GM23338 (cell line): ENCODE data around the gene RANGAP1. TPM values are rescaled to one million over a fixed set of nuclear protein-coding genes. Genes with fewer than 3 reads are reported as not detected.

Source experiments
- ATAC-seq: fragments of 200-7000 bp; cut with Tn5 transposase; 3 replicates; pipeline ENCODE4 v1.9.1; 2020
- DNase-seq: peaks from one replicate; pipeline ENCODE4 v3.0.0-alpha.2; 2015; ENCODE audit warnings: low spot score
- H2AFZ ChIP-seq: fragments of 200-600 bp; sonication (generic); 2 replicates; pipeline ENCODE4 v1.8.0; 2016; ENCODE audit warnings: antibody characterized with exemption, mild to moderate bottlenecking, moderate library complexity
- H3F3A ChIP-seq: fragments of 200-600 bp; sonication (generic); replicated peaks from 2 replicates; pipeline ENCODE4 v1.8.0; 2017; ENCODE audit warnings: antibody characterized with exemption, mixed run types, low read depth
- H3K27ac ChIP-seq: fragments of 200-600 bp; sonication (generic); 2 replicates; pipeline ENCODE4 v1.6.1; 2016; ENCODE audit warnings: low read depth
- H3K27me3 ChIP-seq: fragments of 200-600 bp; sonication (generic); 2 replicates; pipeline ENCODE4 v1.8.0; 2016; ENCODE audit warnings: mild to moderate bottlenecking, mixed run types, moderate library complexity; ENCODE audit not compliant: insufficient read depth
- H3K36me3 ChIP-seq: fragments of 200-600 bp; sonication (generic); 2 replicates; pipeline ENCODE4 v1.8.0; 2016; ENCODE audit warnings: mild to moderate bottlenecking; ENCODE audit not compliant: insufficient read depth
- H3K4me1 ChIP-seq: fragments of 200-600 bp; sonication (generic); 2 replicates; pipeline ENCODE4 v1.8.0; 2016; ENCODE audit warnings: mild to moderate bottlenecking, moderate library complexity; ENCODE audit not compliant: insufficient read depth
- H3K4me2 ChIP-seq: fragments of 200-600 bp; sonication (generic); 2 replicates; pipeline ENCODE4 v1.7.1; 2017; ENCODE audit warnings: mixed run types
- H3K4me3 ChIP-seq: fragments of 200-600 bp; sonication (generic); 2 replicates; pipeline ENCODE4 v1.6.1; 2016; ENCODE audit warnings: mixed run types
- H3K79me2 ChIP-seq: fragments of 200-600 bp; sonication (generic); replicated peaks from 2 replicates; pipeline ENCODE4 v1.8.0; 2017; ENCODE audit warnings: mild to moderate bottlenecking; ENCODE audit not compliant: insufficient read depth
- H3K9me2 ChIP-seq: fragments of 200-600 bp; sonication (generic); 2 replicates; pipeline ENCODE4 v1.8.0; 2017; ENCODE audit not compliant: insufficient read depth
- H4K20me1 ChIP-seq: fragments of 200-600 bp; sonication (generic); replicated peaks from 2 replicates; pipeline ENCODE4 v1.8.0; 2017; ENCODE audit warnings: mild to moderate bottlenecking; ENCODE audit not compliant: insufficient read depth
- H3K27ac Mint-ChIP-seq: 2 replicates; pipeline ENCODE4 v1.8.0; 2020; ENCODE audit warnings: inconsistent platforms, mild to moderate bottlenecking, moderate library complexity, mixed read lengths
- H3K27me3 Mint-ChIP-seq: 3 replicates; pipeline ENCODE4 v1.8.0; 2022; ENCODE audit warnings: low read depth, mild to moderate bottlenecking, moderate library complexity, mixed read lengths, inconsistent platforms; ENCODE audit not compliant: insufficient read depth, poor library complexity
- H3K36me3 Mint-ChIP-seq: 3 replicates; pipeline ENCODE4 v1.8.0; 2021; ENCODE audit warnings: low read depth, mild to moderate bottlenecking, inconsistent platforms, moderate library complexity, mixed read lengths
- H3K4me1 Mint-ChIP-seq: 3 replicates; pipeline ENCODE4 v1.8.0; 2020; ENCODE audit warnings: mild to moderate bottlenecking, inconsistent platforms, mixed read lengths
- H3K4me3 Mint-ChIP-seq: 3 replicates; pipeline ENCODE4 v1.8.0; 2021; ENCODE audit warnings: moderate library complexity, mild to moderate bottlenecking, inconsistent platforms, mixed read lengths
- H3K9me3 Mint-ChIP-seq: 3 replicates; pipeline ENCODE4 v1.8.0; 2020; ENCODE audit warnings: moderate library complexity, mild to moderate bottlenecking, inconsistent platforms, mixed read lengths
- CREB1 ChIP-seq: fragments of 250-450 bp; sonication (Bioruptor Pico); IDR thresholded peaks from 2 replicates; pipeline ENCODE4 v1.5.0; 2020; ENCODE audit warnings: low read depth, mild to moderate bottlenecking, moderate library complexity
- CTCF ChIP-seq, 2 experiments: fragments of 200-600 bp in 1 of 2; sonication (generic) in 1 of 2; conservative IDR thresholded peaks; 2 replicates each; pipeline versions ENCODE4 v1.5.1 to v1.6.1; 2016 to 2017; ENCODE audit warnings: antibody characterized with exemption in 2 of 2, low read depth in 2 of 2, mild to moderate bottlenecking in 2 of 2, moderate library complexity in 1 of 2
- ETS1 ChIP-seq: IDR thresholded peaks from 2 replicates; pipeline ENCODE4 v1.6.1; 2016; ENCODE audit warnings: antibody characterized with exemption
- EZH2 ChIP-seq: fragments of 200-600 bp; sonication (generic); IDR thresholded peaks from one replicate; pipeline ENCODE4 v1.8.0; 2017; ENCODE audit warnings: antibody characterized with exemption, mild to moderate bottlenecking, low read depth; ENCODE audit not compliant: unreplicated experiment
- EZH2phosphoT487 ChIP-seq: fragments of 200-600 bp; sonication (generic); IDR thresholded peaks from one replicate; pipeline ENCODE4 v1.8.1; 2018; ENCODE audit warnings: antibody characterized with exemption; ENCODE audit not compliant: unreplicated experiment
- JUNB ChIP-seq: IDR thresholded peaks from one replicate; pipeline ENCODE4 v1.6.1; 2016; ENCODE audit warnings: antibody characterized with exemption; ENCODE audit not compliant: unreplicated experiment
- NANOG ChIP-seq: IDR thresholded peaks from 2 replicates; pipeline ENCODE4 v1.6.1; 2016; ENCODE audit warnings: antibody characterized with exemption, borderline replicate concordance
- POLR2AphosphoS5 ChIP-seq: IDR thresholded peaks from 2 replicates; pipeline ENCODE4 v1.6.1; 2016; ENCODE audit warnings: antibody characterized with exemption, low read depth
- REST ChIP-seq: IDR thresholded peaks from one replicate; pipeline ENCODE4 v1.6.1; 2018; ENCODE audit warnings: antibody characterized with exemption; ENCODE audit not compliant: unreplicated experiment
- STAT1 ChIP-seq: IDR thresholded peaks from one replicate; pipeline ENCODE4 v1.6.1; 2016; ENCODE audit warnings: antibody characterized with exemption; ENCODE audit not compliant: unreplicated experiment
- ZNF114 ChIP-seq: fragments of 250-450 bp; sonication (Bioruptor Pico); IDR thresholded peaks from 2 replicates; pipeline ENCODE4 v1.5.0; 2020; ENCODE audit warnings: mild to moderate bottlenecking, moderate library complexity
- ZNF331 ChIP-seq: fragments of 250-450 bp; sonication (Bioruptor Pico); IDR thresholded peaks from 2 replicates; pipeline ENCODE4 v1.5.0; 2020; ENCODE audit warnings: low read depth, mild to moderate bottlenecking, moderate library complexity
- ZNF462 ChIP-seq: fragments of 250-450 bp; sonication (Bioruptor Pico); IDR thresholded peaks from 2 replicates; pipeline ENCODE4 v1.5.0; 2020; ENCODE audit warnings: mild to moderate bottlenecking, moderate library complexity
- polyA plus RNA-seq: library from polyadenylated mRNA; unstranded; fragments of >200 nt; fragmentation: Nextera tagmentation; extraction: Ambion mirVana; gene quantifications from 2 replicates; pipeline ENCODE4 v1.2.1, GENCODE V29; 2016
- total RNA-seq: library from RNA; depleted of rRNA; stranded (reverse); fragments of >200 nt; shearing (Covaris generic); gene quantifications from 2 replicates; pipeline ENCODE4 v1.2.3, GENCODE V29; 2014

Gene RANGAP1
- total and polyA plus RNA-seq, 2 experiments from 2014 or later = 54.7 to 141 TPM

- Histone ChIP-seq H3K9me2 (no peaks in the 10 kb centered on the region), H3K4me3 (no peak overlapping the region), H3K36me3 (peaks cover 83% of the 10 kb centered on the region), H4K20me1 (peaks cover 27% of the 10 kb centered on the region), H3K4me2 (no peak overlapping the region), H3K27me3 (no peaks in the 10 kb centered on the region), H2AFZ (no peak overlapping the region), H3F3A (0 out of 2 replicates have a peak, but pooled peaks cover 22% of the 10 kb centered on the region), H3K79me2 (peaks cover 23% of the 10 kb centered on the region), H3K4me1 (no peaks in the 10 kb centered on the region), H3K27ac (no peak overlapping the region; the same call in 1 of the 2 replicates)
- DNase-seq (no peak), ATAC-seq (no peak)
- Mint-ChIP-seq H3K27me3 (peaks cover 8% of the 10 kb centered on the region), H3K4me3 (no peak overlapping the region), H3K27ac (no peak overlapping the region; the same call in 1 of the 2 replicates), H3K4me1 (no peaks in the 10 kb centered on the region; the same call in 2 of the 3 replicates), H3K36me3 (peaks cover 80% of the 10 kb centered on the region), H3K9me3 (no peaks in the 10 kb centered on the region)
- TF ChIP-seq EZH2phosphoT487 = no peak
- no peak for TF ChIP-seq ETS1
- no peak for TF ChIP-seq NANOG
- TF ChIP-seq POLR2AphosphoS5 = no peak
- TF ChIP-seq ZNF462 (CRISPR knock-in tag) = no peak
- no peak for TF ChIP-seq ZNF331 (CRISPR knock-in tag)
- TF ChIP-seq ZNF114 (CRISPR knock-in tag) = no peak
- TF ChIP-seq EZH2 = no peak
- no peak for TF ChIP-seq REST
- no peak for TF ChIP-seq CREB1
- no peak for TF ChIP-seq JUNB
- no peak for TF ChIP-seq STAT1
- no peak for TF ChIP-seq CTCF (conservative IDR thresholded peaks at IDR 0.05; ENCODE audit: low read depth in 2 of 2)
These were observed 12.9 kb downstream of the RANGAP1 start for GRCh38 chr22:41273128-41273527.
